IMR-90 (cell line): ENCODE measurements around the gene MAGI2. TPM values are rescaled to one million over a fixed set of nuclear protein-coding genes. Genes with fewer than 3 reads are reported as not detected.

Experiments
- ATAC-seq: fragments of 200-7000 bp; cut with Tn5 transposase; 2 replicates; pipeline ENCODE4 v1.9.1; 2020; ENCODE audit warnings: low read depth, mild to moderate bottlenecking, moderate library complexity
- BruUV-seq: library from RNA; stranded (reverse); fragments of 400-500 nt; replicated peaks from 2 replicates; lab custom pipeline; 2021; lab: Mats Ljungman, UMichigan
- CTCF ChIA-PET: fragments of 300-600 bp; formaldehyde crosslinking; extraction: SDS; loops from one replicate; lab custom pipeline; 2021; ENCODE audit warnings: antibody characterized with exemption; lab: Yijun Ruan, JAX
- POLR2A ChIA-PET: fragments of 300-600 bp; sonication (Branson Sonifier 250); formaldehyde crosslinking; loops from one replicate; lab custom pipeline; 2022; ENCODE audit warnings: antibody characterized with exemption; ENCODE audit not compliant: unreplicated experiment; lab: Charles Lee
- DNase-seq: peaks from one replicate; pipeline ENCODE4 v3.0.0; 2013
- H2AFZ ChIP-seq: replicated peaks from 2 replicates; pipeline ENCODE3; 2013; ENCODE audit warnings: low read length, mild to moderate bottlenecking; ENCODE audit not compliant: poor library complexity
- H2AK5ac ChIP-seq: 2 replicates; pipeline ENCODE4 v1.6.1; 2013; ENCODE audit warnings: low read depth, low read length, inconsistent platforms
- H2AK9ac ChIP-seq: replicated peaks from 2 replicates; pipeline ENCODE3; 2013; ENCODE audit warnings: mild to moderate bottlenecking, low read depth, low read length, moderate library complexity; ENCODE audit not compliant: poor library complexity
- H2BK120ac ChIP-seq: 2 replicates; pipeline ENCODE4 v1.6.1; 2013; ENCODE audit warnings: low read depth, low read length, inconsistent platforms
- H2BK15ac ChIP-seq: 3 replicates; pipeline ENCODE4 v1.6.1; 2013; ENCODE audit warnings: low read depth, low read length, inconsistent platforms
- H2BK20ac ChIP-seq: 2 replicates; pipeline ENCODE4 v1.6.1; 2013; ENCODE audit warnings: low read depth, mild to moderate bottlenecking, inconsistent platforms, low read length, moderate library complexity
- H2BK5ac ChIP-seq: 2 replicates; pipeline ENCODE4 v1.6.1; 2013; ENCODE audit warnings: mild to moderate bottlenecking, low read depth, low read length, inconsistent platforms; ENCODE audit not compliant: poor library complexity, severe bottlenecking
- H3K14ac ChIP-seq: replicated peaks from 2 replicates; pipeline ENCODE4 v1.6.1; 2013; ENCODE audit warnings: low read depth, low read length, inconsistent platforms
- H3K18ac ChIP-seq: 2 replicates; pipeline ENCODE4 v1.6.1; 2013; ENCODE audit warnings: low read depth, low read length, control low read depth
- H3K23ac ChIP-seq: 2 replicates; pipeline ENCODE4 v1.6.1; 2013; ENCODE audit warnings: low read depth, low read length, inconsistent platforms
- H3K27ac ChIP-seq: 2 replicates; pipeline ENCODE4 v1.5.1; 2013; ENCODE audit warnings: mild to moderate bottlenecking, control low read depth, low read length; ENCODE audit not compliant: insufficient read depth
- H3K27me3 ChIP-seq: 2 replicates; pipeline ENCODE4 v1.6.1; 2013; ENCODE audit warnings: low read length; ENCODE audit not compliant: control insufficient read depth, insufficient read depth
- H3K36me3 ChIP-seq: 2 replicates; pipeline ENCODE4 v1.6.1; 2013; ENCODE audit warnings: low read length, mixed read lengths; ENCODE audit not compliant: control insufficient read depth, insufficient read depth
- H3K4ac ChIP-seq: 2 replicates; pipeline ENCODE4 v1.6.1; 2013; ENCODE audit warnings: low read depth, low read length, inconsistent platforms
- H3K4me1 ChIP-seq: 2 replicates; pipeline ENCODE4 v1.6.1; 2013; ENCODE audit warnings: low read length, mixed read lengths; ENCODE audit not compliant: control insufficient read depth, insufficient read depth
- H3K4me2 ChIP-seq: 2 replicates; pipeline ENCODE4 v1.6.1; 2013; ENCODE audit warnings: low read depth, mild to moderate bottlenecking, control low read depth, low read length, moderate library complexity
- H3K4me3 ChIP-seq: 2 replicates; pipeline ENCODE4 v1.5.1; 2013; ENCODE audit warnings: low read depth, mild to moderate bottlenecking, control low read depth, low read length, moderate library complexity; ENCODE audit not compliant: insufficient read depth
- H3K56ac ChIP-seq: 2 replicates; pipeline ENCODE4 v1.6.1; 2013; ENCODE audit warnings: low read length, inconsistent platforms; ENCODE audit not compliant: insufficient read depth; ENCODE audit errors: extremely low read depth
- H3K79me1 ChIP-seq, 2 experiments: 2 replicates each; pipeline ENCODE4 v1.6.1; 2013; ENCODE audit warnings: low read length in 2 of 2, inconsistent platforms in 1 of 2, low read depth in 1 of 2
- H3K9ac ChIP-seq: 2 replicates; pipeline ENCODE4 v1.6.1; 2013; ENCODE audit warnings: low read depth, low read length, control low read depth
- H3K9me1 ChIP-seq: 2 replicates; pipeline ENCODE4 v1.6.1; 2013; ENCODE audit warnings: low read length, inconsistent platforms; ENCODE audit not compliant: insufficient read depth
- H3K9me3 ChIP-seq: 2 replicates; pipeline ENCODE4 v1.6.1; 2013; ENCODE audit warnings: low read length; ENCODE audit not compliant: control insufficient read depth, insufficient read depth
- H4K20me1 ChIP-seq: 2 replicates; pipeline ENCODE4 v1.6.1; 2013; ENCODE audit warnings: low read length, inconsistent platforms; ENCODE audit not compliant: insufficient read depth
- H4K5ac ChIP-seq: 2 replicates; pipeline ENCODE4 v1.6.1; 2013; ENCODE audit warnings: mild to moderate bottlenecking, low read depth, low read length, control low read depth
- H4K8ac ChIP-seq, 2 experiments: 2 replicates each; pipeline ENCODE4 v1.6.1; 2013; ENCODE audit warnings: low read depth in 2 of 2, low read length in 2 of 2, control low read depth in 1 of 2, inconsistent platforms in 1 of 2
- H4K91ac ChIP-seq: 2 replicates; pipeline ENCODE4 v1.6.1; 2013; ENCODE audit warnings: low read depth, low read length, inconsistent platforms; ENCODE audit not compliant: insufficient read depth
- MAFK ChIP-seq: IDR thresholded peaks from 2 replicates; pipeline ENCODE4 v1.6.1; 2012; ENCODE audit warnings: low read depth, low read length, improper control_type of control experiment
- MAZ ChIP-seq: IDR thresholded peaks from 2 replicates; pipeline ENCODE4 v1.6.1; 2012; ENCODE audit warnings: low read depth, mild to moderate bottlenecking, low read length, improper control_type of control experiment, moderate library complexity, borderline replicate concordance
- NFE2L2 ChIP-seq: fragments of 150-350 bp; IDR thresholded peaks from 2 replicates; pipeline ENCODE4 v1.6.1; 2016; ENCODE audit warnings: low read depth, mild to moderate bottlenecking, low read length
- POLR2A ChIP-seq: IDR thresholded peaks from 2 replicates; pipeline ENCODE4 v1.6.1; 2012; ENCODE audit warnings: mild to moderate bottlenecking, low read depth, low read length
- RCOR1 ChIP-seq: IDR thresholded peaks from 2 replicates; pipeline ENCODE4 v1.6.1; 2012; ENCODE audit warnings: mild to moderate bottlenecking, low read length, improper control_type of control experiment; ENCODE audit not compliant: insufficient replicate concordance
- RFX5 ChIP-seq: IDR thresholded peaks from 2 replicates; pipeline ENCODE4 v1.8.0; 2012; ENCODE audit warnings: low read depth, mild to moderate bottlenecking, low read length, moderate library complexity
- SMC3 ChIP-seq: fragments of 150-350 bp; IDR thresholded peaks from 2 replicates; pipeline ENCODE4 v1.6.1; 2016; ENCODE audit warnings: low read depth, mild to moderate bottlenecking, antibody characterized with exemption, low read length, moderate library complexity
- WGBS, 2 experiments: methylation state at CpG; one replicate each; pipeline versions ENCODE4 v1.1.5 to v1.1.7; 2013; ENCODE audit warnings: missing lambda C conversion rate in 2 of 2; ENCODE audit not compliant: insufficient read length in 1 of 2; ENCODE audit errors: extremely low coverage in 2 of 2; 5-methylcytosine and 5-hydroxymethylcytosine counted together
- dilution Hi-C: fragments of 300-500 bp; cut with HindIII; formaldehyde crosslinking; loops from one replicate; pipeline ENCODE4 v1.14.3; 2018; ENCODE audit warnings: low sequenced_read_pairs; ENCODE audit not compliant: unreplicated experiment
- in situ Hi-C: fragments of 300-500 bp; cut with MboI; formaldehyde crosslinking; loops from 3 replicates; pipeline ENCODE4 v1.14.3; 2019; ENCODE audit warnings: low sequenced_read_pairs, inconsistent platforms, mixed read lengths
- intact Hi-C: fragments of 100-400 bp; cut with micrococcal nuclease; formaldehyde crosslinking; loops from 2 replicates; pipeline ENCODE4 v1.10.0; 2022
- polyA plus RNA-seq, 3 experiments: library from polyadenylated mRNA; depleted of rRNA; stranded (reverse); fragments of >200 nt; gene quantifications; 2 replicates each; pipeline ENCODE4 v1.2.3, GENCODE V29; 2012; ENCODE audit warnings: low replicate concordance in 1 of 3
- total RNA-seq: library from RNA; depleted of rRNA; stranded (reverse); fragments of >200 nt; gene quantifications from 2 replicates; pipeline ENCODE4 v1.2.3, GENCODE V29; 2012
- TF ChIP-seq, protein P1 (sequence below): conservative IDR thresholded peaks from 2 replicates; pipeline ENCODE4 v1.5.1; 2012; ENCODE audit warnings: mild to moderate bottlenecking, low read depth, low read length, improper control_type of control experiment
- TF ChIP-seq, protein P2 (sequence below): fragments of 150-350 bp; IDR thresholded peaks from 2 replicates; pipeline ENCODE4 v1.6.1; 2016; ENCODE audit warnings: low read depth, mild to moderate bottlenecking, low read length, moderate library complexity, borderline replicate concordance

MAGI2 gene
- total and polyA plus RNA-seq, 2 of the 4 experiments (the other 2 are of a cell fraction) = 2.5 to 17.9 TPM

DNA sequence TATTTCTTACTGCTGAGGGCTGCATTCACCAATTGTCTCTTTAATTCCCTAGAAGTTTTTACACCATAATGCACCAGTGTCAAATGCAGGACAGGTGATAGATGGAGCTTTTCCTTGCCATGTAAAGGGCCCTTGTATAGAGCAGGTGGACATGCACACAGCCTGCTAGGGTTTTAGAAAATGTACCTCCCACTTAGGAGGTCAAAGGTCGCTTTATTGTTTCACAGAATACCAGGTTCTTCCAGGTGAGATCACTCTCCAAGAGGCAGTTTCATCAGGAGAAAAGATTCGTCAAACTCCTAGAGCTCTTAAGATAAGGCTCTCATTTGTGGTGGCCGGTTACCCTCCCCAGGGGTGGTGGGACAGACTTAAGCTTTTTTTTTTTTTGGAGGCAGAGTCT lies 1439.1 kb downstream of the MAGI2 start:
- Histone ChIP-seq H3K79me1 (peaks cover 0 to 13% of the 10 kb centered on the region in 2 experiments; a peak in 2 of 4 replicates), H4K91ac (no peak overlapping the region), H3K36me3 (no peaks in the 10 kb centered on the region), H3K4me2 (no peak overlapping the region), H2AFZ (no peak overlapping the region), H3K27me3 (no peaks in the 10 kb centered on the region), H3K56ac (no peak overlapping the region), H2AK5ac (no peak overlapping the region), H4K5ac (no peak overlapping the region), H2BK120ac (no peak overlapping the region), H3K27ac (no peak overlapping the region), H3K14ac (no peak overlapping the region), H2BK15ac (no peak overlapping the region), H3K4me1 (peaks cover 2% of the 10 kb centered on the region), H2AK9ac (no peak overlapping the region), H2BK20ac (no peak overlapping the region), H2BK5ac (no peak overlapping the region), H4K20me1 (no peaks in the 10 kb centered on the region), H3K9me1 (no peaks in the 10 kb centered on the region), H3K18ac (no peak overlapping the region), H3K4me3 (no peak overlapping the region), H3K4ac (no peak overlapping the region), H4K8ac (no peak overlapping the region), H3K9ac (no peak overlapping the region), H3K9me3 (no peaks in the 10 kb centered on the region), H3K23ac (no peak overlapping the region)
- dilution Hi-C loops (no loop called here), in situ Hi-C loops (no loop called here), intact Hi-C loops (no loop called here)
- ATAC-seq (no peak), DNase-seq (no peak)
- TF ChIP-seq MAZ (no peak), SMC3 (no peak), NFE2L2 (no peak), MAFK (no peak), RFX5 (no peak), POLR2A (no peak), RCOR1 (no peak)
- TF ChIP-seq, protein P1, sequence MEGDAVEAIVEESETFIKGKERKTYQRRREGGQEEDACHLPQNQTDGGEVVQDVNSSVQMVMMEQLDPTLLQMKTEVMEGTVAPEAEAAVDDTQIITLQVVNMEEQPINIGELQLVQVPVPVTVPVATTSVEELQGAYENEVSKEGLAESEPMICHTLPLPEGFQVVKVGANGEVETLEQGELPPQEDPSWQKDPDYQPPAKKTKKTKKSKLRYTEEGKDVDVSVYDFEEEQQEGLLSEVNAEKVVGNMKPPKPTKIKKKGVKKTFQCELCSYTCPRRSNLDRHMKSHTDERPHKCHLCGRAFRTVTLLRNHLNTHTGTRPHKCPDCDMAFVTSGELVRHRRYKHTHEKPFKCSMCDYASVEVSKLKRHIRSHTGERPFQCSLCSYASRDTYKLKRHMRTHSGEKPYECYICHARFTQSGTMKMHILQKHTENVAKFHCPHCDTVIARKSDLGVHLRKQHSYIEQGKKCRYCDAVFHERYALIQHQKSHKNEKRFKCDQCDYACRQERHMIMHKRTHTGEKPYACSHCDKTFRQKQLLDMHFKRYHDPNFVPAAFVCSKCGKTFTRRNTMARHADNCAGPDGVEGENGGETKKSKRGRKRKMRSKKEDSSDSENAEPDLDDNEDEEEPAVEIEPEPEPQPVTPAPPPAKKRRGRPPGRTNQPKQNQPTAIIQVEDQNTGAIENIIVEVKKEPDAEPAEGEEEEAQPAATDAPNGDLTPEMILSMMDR = no peak
- TF ChIP-seq, protein P2, sequence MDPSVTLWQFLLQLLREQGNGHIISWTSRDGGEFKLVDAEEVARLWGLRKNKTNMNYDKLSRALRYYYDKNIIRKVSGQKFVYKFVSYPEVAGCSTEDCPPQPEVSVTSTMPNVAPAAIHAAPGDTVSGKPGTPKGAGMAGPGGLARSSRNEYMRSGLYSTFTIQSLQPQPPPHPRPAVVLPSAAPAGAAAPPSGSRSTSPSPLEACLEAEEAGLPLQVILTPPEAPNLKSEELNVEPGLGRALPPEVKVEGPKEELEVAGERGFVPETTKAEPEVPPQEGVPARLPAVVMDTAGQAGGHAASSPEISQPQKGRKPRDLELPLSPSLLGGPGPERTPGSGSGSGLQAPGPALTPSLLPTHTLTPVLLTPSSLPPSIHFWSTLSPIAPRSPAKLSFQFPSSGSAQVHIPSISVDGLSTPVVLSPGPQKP = no peak
- ChIA-PET CTCF (no interaction called here), POLR2A (no interaction called here)
- 50% methylated on average over 1 of the region's 3 CpGs; no CpG with 5 or more reads in 1 of the 2 experiments for WGBS, 2 experiments
- no TSS peak for BruUV-seq
